NCI-H1694 (cell line): Measurements from ENCODE around the gene EFNA3.
A peak's percentile ranks its signal among the peaks of the same experiment; 100 is the strongest.
"Not testable (repeated sequence)": the region's sequence is repeated elsewhere in the genome, so short reads cannot be mapped to it uniquely, and the experiment has no call there.

Source experiments
- DNase-seq: peaks from one replicate; lab custom pipeline; 2025; lab: John Stamatoyannopoulos, UW

The EFNA3 gene

DNA sequence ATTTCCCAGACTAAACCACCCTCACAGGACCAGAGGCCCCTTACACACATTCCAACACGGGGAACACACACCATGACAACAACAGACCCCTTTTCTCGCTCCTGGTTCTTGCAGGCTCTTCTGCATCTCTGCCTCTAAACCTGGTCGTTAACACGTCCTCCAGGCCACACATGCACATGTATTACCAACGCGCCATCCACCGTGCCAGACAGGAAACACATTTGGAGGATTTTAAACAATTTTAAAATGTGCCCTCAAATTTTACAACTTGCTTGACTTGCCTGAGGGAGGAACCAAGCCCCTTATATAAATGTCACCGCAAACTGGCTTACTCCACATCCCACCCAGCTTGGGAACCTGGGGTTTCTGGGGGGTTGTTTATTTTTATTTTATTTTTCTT, 32.2 kb downstream of the EFNA3 start:
- no peak for DNase-seq

- peak; percentile 30 for DNase-seq
Measured at GRCh38 chr1:155113450-155113980, 34.9 kb downstream of the EFNA3 start.

DNA sequence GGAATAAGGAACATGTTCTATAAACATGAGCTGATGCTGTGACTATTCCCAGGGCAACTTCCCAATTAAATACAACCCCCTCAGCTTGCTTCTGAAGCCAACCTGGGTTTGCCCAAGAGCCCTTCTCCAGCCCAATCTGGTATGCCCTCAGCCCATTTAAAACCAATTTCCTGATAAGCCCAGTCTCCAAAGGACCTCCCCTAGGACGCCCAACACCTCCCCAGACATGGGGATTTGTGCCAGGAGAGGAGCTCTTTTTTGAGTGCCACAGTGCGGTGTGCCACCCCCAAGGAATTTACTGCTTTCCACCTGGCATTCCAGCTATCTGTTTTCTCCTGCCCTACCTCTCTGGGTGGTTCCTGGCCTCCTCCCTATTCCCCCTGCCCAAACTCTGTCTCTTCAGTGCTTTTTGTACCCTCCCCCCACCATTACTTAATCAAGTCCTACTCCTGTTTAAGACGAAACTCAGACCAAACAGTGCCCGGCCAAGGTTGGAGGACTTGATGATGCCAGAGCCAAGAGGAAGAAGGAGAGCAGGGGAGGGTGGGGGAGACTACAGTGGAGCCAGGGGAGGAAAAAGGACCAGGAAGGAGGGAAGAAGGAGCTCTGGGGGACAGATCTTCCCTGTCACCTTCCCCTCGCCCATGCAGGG, 37.6 kb downstream of the EFNA3 start:
- DNase-seq, result no peak

DNA sequence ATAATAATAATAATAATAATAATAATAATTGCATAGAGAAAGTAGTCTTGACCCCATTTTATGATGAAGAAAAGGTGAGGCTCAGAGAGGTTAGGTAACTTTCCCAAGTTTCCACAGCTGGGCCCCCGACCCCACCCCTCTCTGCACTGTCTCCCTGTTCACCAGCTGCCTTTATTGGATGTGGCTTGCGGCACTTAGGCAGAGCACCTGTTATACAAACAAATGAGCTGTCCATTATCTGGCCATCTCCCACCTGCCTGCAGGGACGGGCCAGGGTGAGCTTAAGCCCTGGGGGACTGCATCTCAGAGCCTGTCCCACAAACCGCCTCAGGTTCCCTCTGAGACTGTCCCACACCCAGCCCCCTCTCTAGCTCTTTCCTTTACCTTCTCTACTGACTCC, 39.0 kb downstream of the EFNA3 start:
- DNase-seq, result no peak

DNA sequence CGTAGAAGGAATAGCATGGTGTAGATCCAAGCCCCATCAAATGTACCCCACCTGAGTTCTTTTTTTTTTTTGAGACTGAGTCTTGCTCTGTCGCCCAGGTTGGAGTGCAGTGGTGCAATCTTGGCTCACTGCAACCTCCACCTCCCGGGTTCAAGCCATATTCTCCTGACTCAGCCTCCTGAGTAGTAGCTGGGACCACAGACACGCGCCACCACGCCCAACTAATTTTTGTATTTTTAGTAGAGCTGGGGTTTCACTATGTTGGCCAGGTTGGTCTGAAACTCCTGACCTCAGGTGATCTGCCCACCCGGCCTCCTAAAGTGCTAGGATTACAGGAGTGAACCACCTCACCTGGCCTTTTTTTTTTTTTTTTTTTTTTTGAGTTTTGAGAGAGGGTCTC, 39.5 kb downstream of the EFNA3 start:
- not testable (repeated sequence) for DNase-seq

GRCh38 chr1:155120253-155120652, 41.6 kb downstream of the EFNA3 start:
- DNase-seq, result no peak

GRCh38 chr1:155121249-155121648, 42.6 kb downstream of the EFNA3 start:
- no peak for DNase-seq

- no peak for DNase-seq
Measured at GRCh38 chr1:155122308-155122707, 43.7 kb downstream of the EFNA3 start.

- no peak for DNase-seq
Measured at GRCh38 chr1:155123801-155124200, 45.2 kb downstream of the EFNA3 start.

DNA sequence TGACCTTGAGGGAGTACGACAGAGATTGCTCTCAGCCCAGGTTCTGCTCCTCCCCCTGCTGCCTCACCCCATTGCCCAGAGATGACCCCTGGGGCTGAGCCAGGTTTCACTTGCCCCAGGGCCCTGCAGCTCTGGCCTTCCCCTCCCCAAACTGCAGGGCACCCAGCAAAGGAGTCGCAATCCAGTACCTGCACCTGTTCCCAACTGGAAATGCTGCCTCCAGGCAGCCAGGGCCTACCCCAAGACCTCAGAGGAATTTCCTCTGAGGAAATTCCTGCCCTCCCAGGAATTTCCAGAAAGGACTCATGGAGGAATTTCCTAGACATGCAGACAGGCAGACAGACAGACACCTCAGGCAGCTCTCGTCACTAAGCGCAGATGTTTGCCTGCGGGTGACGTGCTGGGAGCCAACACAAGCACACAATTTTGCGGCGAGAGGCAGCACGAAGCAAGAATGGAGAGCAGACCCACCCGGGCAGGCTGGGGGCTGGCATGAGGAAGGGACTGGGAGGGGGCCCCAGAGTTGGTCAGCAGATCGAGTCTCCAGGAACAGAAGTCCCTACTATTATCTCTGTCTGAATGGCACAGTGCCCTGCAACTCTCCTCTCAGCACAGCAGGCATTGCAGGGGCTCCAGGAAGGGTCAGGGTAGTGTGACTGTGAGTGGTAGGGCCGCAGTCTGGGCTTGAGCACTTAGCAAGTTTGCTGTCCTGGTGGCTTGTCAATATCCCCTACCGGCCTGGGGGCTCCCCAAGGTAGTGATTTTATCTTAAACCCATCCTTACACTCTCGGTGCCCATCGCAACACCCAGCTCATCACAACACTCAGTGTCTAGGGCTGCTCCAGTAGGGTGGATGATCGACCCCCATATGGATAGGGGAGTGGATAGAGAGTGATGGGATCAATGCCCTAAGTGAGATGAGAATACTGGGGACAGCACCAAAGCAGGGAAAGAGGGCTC, 46.1 kb downstream of the EFNA3 start:
- no peak for DNase-seq

- no peak for DNase-seq
Measured at GRCh38 chr1:155125511-155125945, 46.9 kb downstream of the EFNA3 start.

- no peak for DNase-seq
Measured at GRCh38 chr1:155125946-155126555, 47.4 kb downstream of the EFNA3 start.

DNA sequence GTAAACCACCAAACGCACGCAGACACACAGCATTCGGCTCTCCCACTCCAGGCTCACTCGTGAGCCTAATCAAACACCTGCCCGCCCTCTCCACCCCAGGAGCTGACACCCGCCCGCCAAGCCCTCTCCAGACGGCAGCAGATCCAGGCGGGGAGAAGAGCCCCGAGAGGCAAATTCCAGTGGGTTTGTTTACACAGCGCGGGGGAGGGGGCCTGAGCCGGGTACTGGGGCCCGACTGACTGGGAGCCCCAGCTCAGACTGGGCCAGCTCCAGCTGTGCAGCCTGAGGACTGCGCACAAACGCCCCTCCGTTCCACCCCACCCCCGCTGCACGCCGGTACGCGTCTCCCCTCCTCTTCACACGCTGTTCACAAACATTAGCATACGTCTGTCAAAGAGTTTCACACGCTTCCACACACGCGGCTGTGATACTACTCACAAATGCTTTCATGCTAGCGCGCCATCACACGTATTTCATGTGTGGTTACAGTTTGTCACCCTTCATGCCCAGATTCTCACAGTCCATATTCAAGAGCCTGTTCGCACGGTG, 48.0 kb downstream of the EFNA3 start:
- DNase-seq, result peak; percentile 83

GRCh38 chr1:155127105-155127966, 48.7 kb downstream of the EFNA3 start, which contains the start of gene EFNA1:
TSS of gene EFNA1 (plus strand) at chr1:155127876. CDS start at chr1:155127978, 102 bp downstream.
- peak; percentile 46 for DNase-seq

DNA sequence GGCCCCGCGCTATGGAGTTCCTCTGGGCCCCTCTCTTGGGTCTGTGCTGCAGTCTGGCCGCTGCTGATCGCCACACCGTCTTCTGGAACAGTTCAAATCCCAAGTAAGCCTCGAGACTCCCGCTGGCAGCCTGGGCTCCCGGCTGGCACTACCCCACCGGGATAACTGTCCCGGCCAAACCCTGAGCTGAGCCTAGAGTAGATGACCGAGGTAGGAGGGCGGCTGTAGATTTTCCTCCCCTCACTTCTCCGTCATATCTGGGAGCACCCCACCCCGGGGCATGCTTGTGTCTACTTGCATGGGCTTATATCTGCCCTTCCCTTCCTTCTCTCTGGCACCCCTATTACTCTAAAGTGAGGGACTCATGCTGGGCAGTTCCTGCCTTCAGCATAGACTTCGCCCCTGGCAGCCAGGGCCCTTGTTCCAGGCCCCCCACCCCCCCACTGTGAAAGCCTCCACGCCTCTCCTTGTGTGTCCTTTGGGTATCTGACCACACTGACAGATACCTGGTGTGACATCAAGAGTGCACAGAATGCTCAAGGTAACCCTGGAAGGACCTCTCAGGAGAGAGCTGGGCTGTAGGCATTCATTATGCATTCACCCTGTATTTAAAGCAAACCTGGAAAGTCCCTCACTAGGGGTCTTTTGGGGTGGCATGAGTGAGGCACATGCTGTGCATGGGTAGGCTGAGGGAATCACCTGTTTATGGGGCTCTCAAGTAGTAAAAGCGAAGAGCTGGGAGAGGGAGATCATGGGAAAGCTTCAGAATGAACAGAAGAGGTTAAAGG, 49.5 kb downstream of the EFNA3 start:
- DNase-seq, result no peak

GRCh38 chr1:155128755-155129473, 50.3 kb downstream of the EFNA3 start:
- DNase-seq, result no peak

DNA sequence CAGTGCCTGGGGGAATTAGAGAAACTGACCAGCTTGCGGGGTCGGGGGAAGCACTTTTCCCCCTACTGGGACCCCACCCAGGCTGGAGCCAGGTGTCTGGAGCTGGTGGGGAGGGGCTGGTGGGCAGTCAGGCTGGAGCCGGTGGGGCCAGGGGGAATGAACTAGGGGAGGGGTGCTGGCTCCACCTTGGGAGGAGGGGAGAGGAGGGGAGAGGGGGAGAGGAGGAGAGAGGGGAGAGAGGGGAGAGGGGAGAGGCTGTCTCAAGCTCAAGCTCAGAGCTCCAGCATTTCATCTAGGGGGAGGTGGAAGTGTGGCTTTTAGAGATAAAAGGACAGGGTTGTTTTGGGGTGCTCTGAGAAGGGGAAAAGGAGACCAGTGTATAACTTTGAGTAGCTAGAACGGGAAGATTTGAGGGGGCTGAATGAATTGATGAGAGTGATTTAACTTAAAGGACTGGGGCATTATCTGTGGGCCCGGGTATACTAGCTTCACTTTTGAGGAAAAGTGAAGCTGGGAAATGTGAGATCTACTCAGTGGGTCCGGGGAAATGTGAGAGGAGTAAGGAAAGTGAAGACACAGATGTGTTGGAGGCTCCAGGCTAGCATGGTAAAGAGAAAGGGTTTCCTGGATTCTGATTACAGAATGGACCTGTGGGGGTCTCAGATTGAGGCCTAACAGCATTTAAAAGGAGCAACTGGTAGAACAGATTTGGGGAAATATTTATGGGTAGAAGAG, 51.8 kb downstream of the EFNA3 start:
- DNase-seq, result no peak

GRCh38 chr1:155131285-155131684, 52.6 kb downstream of the EFNA3 start:
- DNase-seq, result no peak

GRCh38 chr1:155131856-155132255, 53.2 kb downstream of the EFNA3 start:
- no peak for DNase-seq
